Lung (tissue), 12 donors: ENCODE data around the gene TYW1. TPM values are rescaled to one million over a fixed set of nuclear protein-coding genes. Genes with fewer than 3 reads are reported as not detected.
"Not testable (repeated sequence)": the region's sequence is repeated elsewhere in the genome, so short reads cannot be mapped to it uniquely, and the experiment has no call there.

Experiments used
- ATAC-seq: fragments of 200-7000 bp; cut with Tn5 transposase; one replicate; pipeline ENCODE4 v1.9.1; 2020; ENCODE audit warnings: moderate number of reproducible peaks; ENCODE audit not compliant: insufficient read depth, low FRiP score
- DNase-seq, 3 donors: peaks; one replicate each; pipeline ENCODE4 v3.0.0-alpha.2; 2013 to 2017
- H3K27ac ChIP-seq, 2 donors: one replicate each; pipeline ENCODE4 v1.5.1; 2013; ENCODE audit warnings: mild to moderate bottlenecking in 2 of 2, moderate library complexity in 2 of 2, control low read depth in 1 of 2, inconsistent platforms in 1 of 2, low read depth in 1 of 2, low read length in 1 of 2
- H3K27me3 ChIP-seq, 3 donors: one replicate each; pipeline ENCODE4 v1.5.1; 2013; ENCODE audit warnings: low read length in 2 of 3; ENCODE audit not compliant: control insufficient read depth in 3 of 3, insufficient read depth in 3 of 3
- H3K36me3 ChIP-seq, 4 donors: one replicate each; pipeline ENCODE4 v1.5.1; 2013; ENCODE audit warnings: low read length in 4 of 4, mild to moderate bottlenecking in 1 of 4, moderate library complexity in 1 of 4; ENCODE audit not compliant: control insufficient read depth in 4 of 4, insufficient read depth in 4 of 4
- H3K4me1 ChIP-seq, 5 donors: one replicate each; pipeline ENCODE4 v1.5.1; 2013; ENCODE audit warnings: low read length in 5 of 5, mild to moderate bottlenecking in 2 of 5, moderate library complexity in 1 of 5; ENCODE audit not compliant: control insufficient read depth in 5 of 5, insufficient read depth in 5 of 5
- H3K4me3 ChIP-seq: one replicate; pipeline ENCODE4 v1.5.1; 2013; ENCODE audit warnings: mild to moderate bottlenecking, control low read depth, moderate library complexity
- H3K9ac ChIP-seq, 2 donors: one replicate each; pipeline ENCODE4 v1.5.1; 2013; ENCODE audit warnings: low read length in 2 of 2, control low read depth in 1 of 2; ENCODE audit not compliant: insufficient read depth in 1 of 2
- H3K9me3 ChIP-seq, 4 donors: one replicate each; pipeline ENCODE4 v1.5.1; 2013; ENCODE audit warnings: low read length in 3 of 4, mild to moderate bottlenecking in 1 of 4, moderate library complexity in 1 of 4; ENCODE audit not compliant: control insufficient read depth in 4 of 4, insufficient read depth in 3 of 4
- CTCF ChIP-seq: IDR thresholded peaks from 2 replicates; pipeline ENCODE4 v1.5.1; 2012; ENCODE audit warnings: mild to moderate bottlenecking; ENCODE audit errors: control extremely low read depth, extremely low read depth
- WGBS, 2 donors: extraction: QIAGEN DNeasy Blood & Tissue Kit; methylation state at CpG; one replicate each; pipeline ENCODE4 v1.1.7; 2013; 5-methylcytosine and 5-hydroxymethylcytosine counted together
- polyA plus RNA-seq, 2 donors: library from polyadenylated mRNA; stranded (reverse); fragments of 200-250 nt; gene quantifications; one replicate each; pipeline ENCODE4 v1.2.1, GENCODE V29; 2013
- total RNA-seq, 2 donors: library from RNA; depleted of rRNA in 1 of 2; stranded (reverse); fragments of >200 nt in 1 of 2; gene quantifications; one replicate each; pipeline ENCODE4 v1.2.1, GENCODE V29; 2014 to 2021
- donor health status: control.
- donor health status: control.
- donor health status: Bipolar disorder and iron deficiency.
- donor health status: healthy.
- donor health status: DM: yes; HTN: yes; CAD: no.

TYW1 gene
- total and polyA plus RNA-seq, 4 donors: 6.1 to 27.1 (median 12.0) TPM

GRCh38 chr7:67033251-67033650 is 36.6 kb downstream of the TYW1 start:
- WGBS, 2 donors: 90 to 95% methylated on average over 5 of the region's 5 CpGs
- Histone ChIP-seq H3K27ac (no peak overlapping the region), H3K9me3 (peaks cover 0 to 3% (median 0%) of the 10 kb centered on the region in 4 donors), H3K27me3 (no peaks in the 10 kb centered on the region), H3K9ac (no peak overlapping the region), H3K4me1 (peaks cover 0 to 2% (median 0%) of the 10 kb centered on the region in 5 donors), H3K36me3 (peaks cover 2 to 8% (median 4%) of the 10 kb centered on the region in 4 donors), H3K4me3 (no peak overlapping the region)
- no peak for DNase-seq
- ATAC-seq: no peak
- no peak for TF ChIP-seq CTCF

GRCh38 chr7:67036432-67037395 is 40.1 kb downstream of the TYW1 start:
- not testable (repeated sequence) for H3K27ac ChIP-seq, H3K27me3 ChIP-seq, ATAC-seq, H3K36me3 ChIP-seq, H3K4me3 ChIP-seq, H3K4me1 ChIP-seq, H3K9ac ChIP-seq, DNase-seq, H3K9me3 ChIP-seq
- WGBS, 2 donors: 90 to 95% methylated on average over 8 to 10 of the region's 10 CpGs

GRCh38 chr7:67040832-67041231 is 44.2 kb downstream of the TYW1 start:
- peak in 1 of 3 donors; percentile 13 for DNase-seq
- WGBS, 2 donors: 61 to 70% methylated on average over 2 of the region's 2 CpGs
- H3K27ac ChIP-seq: not testable (repeated sequence)

GRCh38 chr7:67042781-67043558 is 46.3 kb downstream of the TYW1 start:
- DNase-seq: peak; percentile 48 to 56 (median 53)
- ATAC-seq: peak; percentile 88
- not testable (repeated sequence) for H3K4me3 ChIP-seq, H3K9ac ChIP-seq, H3K27me3 ChIP-seq, H3K9me3 ChIP-seq, H3K36me3 ChIP-seq, H3K4me1 ChIP-seq
- 73 to 77% methylated on average over 5 of the region's 5 CpGs for WGBS, 2 donors
- peak overlapping the region in 1 of 2 donors; percentile 75 for H3K27ac ChIP-seq

More at GRCh38 chr7:67040832-67041231, 44.2 kb downstream of the TYW1 start:
- not testable (repeated sequence) for H3K4me1 ChIP-seq, H3K4me3 ChIP-seq, H3K36me3 ChIP-seq, H3K27me3 ChIP-seq, ATAC-seq, H3K9me3 ChIP-seq, H3K9ac ChIP-seq

GRCh38 chr7:67043559-67043930 is 46.9 kb downstream of the TYW1 start:
- H3K27ac ChIP-seq: peak overlapping the region in 1 of 2 donors; percentile 75
- H3K9ac ChIP-seq, H3K4me3 ChIP-seq, H3K36me3 ChIP-seq, H3K27me3 ChIP-seq, H3K4me1 ChIP-seq, H3K9me3 ChIP-seq, ATAC-seq: not testable (repeated sequence)
- WGBS, 2 donors: 68 to 88% methylated on average over 4 of the region's 4 CpGs
- peak in 1 of 3 donors; percentile 2 for DNase-seq
